Bronchial epithelial cell (primary cell): ENCODE data around the gene PRRC2B. TPM values are rescaled to one million over a fixed set of nuclear protein-coding genes. Genes with fewer than 3 reads are reported as not detected.
A peak's percentile ranks its signal among the peaks of the same experiment; 100 is the strongest.

ENCODE experiments used
- DNase-seq: peaks from one replicate; pipeline ENCODE4 v3.0.0-alpha.2; 2010; ENCODE audit warnings: low read depth
- FAIRE-seq: peaks from 2 replicates; lab custom pipeline; 2011; peaks lifted over from hg19 to GRCh38; lab: Jason Lieb, UNC
- H3K27me3 ChIP-seq: 2 replicates; pipeline ENCODE4 v1.5.1; 2011; ENCODE audit warnings: low read length; ENCODE audit not compliant: control insufficient read depth, insufficient read depth
- H3K36me3 ChIP-seq: 2 replicates; pipeline ENCODE4 v1.5.1; 2011; ENCODE audit warnings: low read length; ENCODE audit not compliant: control insufficient read depth, insufficient read depth
- H3K4me3 ChIP-seq: 2 replicates; pipeline ENCODE4 v1.5.1; 2011; ENCODE audit warnings: mild to moderate bottlenecking, low read depth, low read length, control low read depth
- CTCF ChIP-seq: IDR thresholded peaks from 2 replicates; pipeline ENCODE4 v1.5.1; 2011; ENCODE audit warnings: mild to moderate bottlenecking, moderate library complexity, low read length, control low read depth, inconsistent platforms; ENCODE audit not compliant: insufficient read depth, severe bottlenecking
- total RNA-seq: library from RNA; depleted of rRNA; stranded (reverse); fragments of >200 nt; gene quantifications from 2 replicates; pipeline ENCODE4 v1.2.1, GENCODE V29; 2014

PRRC2B gene
- total RNA-seq, 1 donor from 2014 or later: 20.0 TPM

GRCh38 chr9:131382850-131383729 lies 10.8 kb upstream of the PRRC2B start:
- H3K27me3 ChIP-seq: peaks cover 2% of the 10 kb centered on the region
- no peaks in the 10 kb centered on the region for H3K36me3 ChIP-seq
- DNase-seq (peak; percentile 64), FAIRE-seq (no peak)
- TF ChIP-seq CTCF: no peak
- no peak overlapping the region for H3K4me3 ChIP-seq

GRCh38 chr9:131385296-131385695 lies 8.6 kb upstream of the PRRC2B start:
- TF ChIP-seq CTCF: no peak
- Histone ChIP-seq H3K36me3 (no peaks in the 10 kb centered on the region), H3K27me3 (peaks cover 2% of the 10 kb centered on the region), H3K4me3 (no peak overlapping the region)
- DNase-seq (no peak), FAIRE-seq (no peak)

GRCh38 chr9:131386281-131386680 lies 7.6 kb upstream of the PRRC2B start:
- DNase-seq (no peak), FAIRE-seq (no peak)
- no peak for TF ChIP-seq CTCF
- no peaks in the 10 kb centered on the region for H3K36me3 ChIP-seq
- H3K27me3 ChIP-seq: peaks cover 2% of the 10 kb centered on the region
- H3K4me3 ChIP-seq: no peak overlapping the region

GRCh38 chr9:131387394-131387793 lies 6.5 kb upstream of the PRRC2B start:
- DNase-seq (no peak), FAIRE-seq (no peak)
- no peaks in the 10 kb centered on the region for H3K36me3 ChIP-seq
- no peak overlapping the region for H3K4me3 ChIP-seq
- peaks cover 2% of the 10 kb centered on the region for H3K27me3 ChIP-seq
- TF ChIP-seq CTCF: no peak

- no peak for DNase-seq
- FAIRE-seq: no peak
- peaks cover 2% of the 10 kb centered on the region for H3K27me3 ChIP-seq
- no peak overlapping the region for H3K4me3 ChIP-seq
- no peak for TF ChIP-seq CTCF
- H3K36me3 ChIP-seq: no peaks in the 10 kb centered on the region
These were observed 2.9 kb upstream of the PRRC2B start for GRCh38 chr9:131391020-131391419.
